MCF 10A (cell line): ENCODE data around the gene CIPC. TPM values are rescaled to one million over a fixed set of nuclear protein-coding genes. Genes with fewer than 3 reads are reported as not detected.
A peak's percentile ranks its signal among the peaks of the same experiment; 100 is the strongest.

Experiments
- Bru-seq: library from RNA; stranded (reverse); fragments of 400-500 nt; gene quantifications from one replicate; lab custom pipeline; 2021; lab: Mats Ljungman, UMichigan
- BruChase-seq, 2 experiments: library from RNA; stranded (reverse); fragments of 400-500 nt; gene quantifications; one replicate each; lab custom pipeline; 2021; lab: Mats Ljungman, UMichigan
- BruUV-seq: library from RNA; stranded (reverse); fragments of 400-500 nt; replicated peaks from 2 replicates; lab custom pipeline; 2021; lab: Mats Ljungman, UMichigan
- CTCF ChIA-PET: fragments of 300-600 bp; sonication (Branson Sonifier 250); formaldehyde crosslinking; extraction: SDS; loops from one replicate; lab custom pipeline; 2021; ENCODE audit warnings: antibody characterized with exemption, inconsistent platforms; lab: Yijun Ruan, JAX
- POLR2A ChIA-PET: fragments of 300-600, 350-650 bp; sonication (Branson Sonifier 250); formaldehyde crosslinking; extraction: SDS; loops from one replicate; lab custom pipeline; 2020; ENCODE audit warnings: antibody characterized with exemption, inconsistent platforms; lab: Yijun Ruan, JAX
- DNase-seq: peaks from one replicate; pipeline ENCODE4 v3.0.0-alpha.2; 2018; ENCODE audit not compliant: unreplicated experiment
- H3K27ac Mint-ChIP-seq: one replicate; pipeline ENCODE4 v1.8.0; 2022; ENCODE audit warnings: mild to moderate bottlenecking, low read depth, mixed read lengths; ENCODE audit not compliant: unreplicated experiment
- H3K27me3 Mint-ChIP-seq: one replicate; pipeline ENCODE4 v1.8.0; 2022; ENCODE audit warnings: mixed read lengths; ENCODE audit not compliant: insufficient read depth, unreplicated experiment
- H3K36me3 Mint-ChIP-seq: one replicate; pipeline ENCODE4 v1.8.0; 2022; ENCODE audit warnings: mild to moderate bottlenecking, moderate library complexity, mixed read lengths; ENCODE audit not compliant: insufficient read depth, unreplicated experiment
- H3K4me1 Mint-ChIP-seq: one replicate; pipeline ENCODE4 v1.8.0; 2022; ENCODE audit warnings: mixed read lengths; ENCODE audit not compliant: insufficient read depth, unreplicated experiment
- H3K4me3 Mint-ChIP-seq: one replicate; pipeline ENCODE4 v1.8.0; 2022; ENCODE audit warnings: mild to moderate bottlenecking, moderate library complexity, mixed read lengths; ENCODE audit not compliant: unreplicated experiment
- H3K9me3 Mint-ChIP-seq: one replicate; pipeline ENCODE4 v1.8.0; 2022; ENCODE audit warnings: mixed read lengths; ENCODE audit not compliant: unreplicated experiment
- CTCF ChIP-seq: fragments of 200-600 bp; IDR thresholded peaks from one replicate; pipeline ENCODE4 v1.8.0; 2022; ENCODE audit warnings: antibody characterized with exemption, mild to moderate bottlenecking; ENCODE audit not compliant: unreplicated experiment
- intact Hi-C: fragments of 100-400 bp; cut with micrococcal nuclease; formaldehyde crosslinking; loops from 2 replicates; pipeline ENCODE4 v1.14.1; 2022
- long read RNA-seq: library from polyadenylated mRNA; stranded (forward); transcript quantifications from one replicate; pipeline ENCODE4 v2.0.0, GENCODE V29; 2022
- total RNA-seq: library from RNA; stranded (reverse); gene quantifications from 2 replicates; pipeline ENCODE4 v1.2.3, GENCODE V29; 2022

The CIPC gene
- total RNA-seq, result 9.7 and 11.4 TPM in 2 replicates
- percentile 72 among the genes with signal in this experiment for Bru-seq, nascent RNA
- BruChase-seq, experiment 1, labeled RNA remaining after a 6-hour chase, result percentile 85 among the genes with signal in this experiment
- BruChase-seq, experiment 2, labeled RNA remaining after a 2-hour chase, result percentile 93 among the genes with signal in this experiment
- long read RNA-seq, full-length matches to known transcripts, result 15 of 20 reads
- long read RNA-seq, partial matches to known transcripts, result 2 of 20 reads
- long read RNA-seq, other reads (novel, unspliced or antisense), result 3 of 20 reads

GRCh38 chr14:77097700-77098528 lies at the start of gene CIPC:
TSS of gene CIPC (plus strand) at chr14:77098258. CDS start at chr14:77105709, 7,451 bp downstream.
- no peak for TF ChIP-seq CTCF
- H3K9me3 Mint-ChIP-seq, result no peaks in the 10 kb centered on the region
- POLR2A ChIA-PET, result interaction anchor here (0.6 to 4.3 kb wide), 33 partner anchors 9 to 607 kb away, joined by 3 to 54 read pairs (median 5); partner anchors contain the start of genes ANGEL1, GSTZ1, IRF2BPL and POMT2
- no peaks in the 10 kb centered on the region for H3K27me3 Mint-ChIP-seq
- CTCF ChIA-PET, result interaction anchor here (0.6 to 17.4 kb wide), 17 partner anchors 11 to 388 kb away, joined by 3 to 338 read pairs (median 7); no protein-coding TSS in a partner anchor
- peaks cover 5% of the 10 kb centered on the region for H3K36me3 Mint-ChIP-seq
- BruUV-seq, result no TSS peak
- peaks cover 43% of the 10 kb centered on the region for H3K4me1 Mint-ChIP-seq
- peak within 1 kb of the TSS; percentile 99 for H3K27ac Mint-ChIP-seq
- H3K4me3 Mint-ChIP-seq, result peak within 1 kb of the TSS; percentile 98
- intact Hi-C loops, result loop anchor here (10.0 kb wide), 1 partner anchor 383 kb away; no protein-coding TSS in a partner anchor
- DNase-seq, result peak; percentile 99

GRCh38 chr14:77051116-77051515 lies 46.9 kb upstream of the CIPC start:
- POLR2A ChIA-PET, result interaction anchor here (0.7 to 2.3 kb wide), 4 partner anchors 9 to 133 kb away, joined by 3 to 7 read pairs (median 4); no protein-coding TSS in a partner anchor
- H3K27ac Mint-ChIP-seq, result peak overlapping the region; percentile 90

GRCh38 chr14:77052281-77053044 lies 45.6 kb upstream of the CIPC start:
- H3K27me3 Mint-ChIP-seq, result no peaks in the 10 kb centered on the region
- POLR2A ChIA-PET, result interaction anchor here (0.9 to 3.3 kb wide), 9 partner anchors 8 to 133 kb away, joined by 3 to 17 read pairs (median 7); no protein-coding TSS in a partner anchor
- BruUV-seq, result no TSS peak
- no peak for TF ChIP-seq CTCF
- peak; percentile 64 for DNase-seq
- H3K9me3 Mint-ChIP-seq, result no peaks in the 10 kb centered on the region
- no peaks in the 10 kb centered on the region for H3K36me3 Mint-ChIP-seq
- CTCF ChIA-PET, result interaction anchor here (0.5 to 4.9 kb wide), 19 partner anchors 8 to 180 kb away, joined by 3 to 48 read pairs (median 4); no protein-coding TSS in a partner anchor
- peaks cover 15% of the 10 kb centered on the region for H3K4me1 Mint-ChIP-seq
- H3K4me3 Mint-ChIP-seq, result no peak overlapping the region
- intact Hi-C loops, result loop anchor here (1.0 kb wide), 3 partner anchors 24 to 139 kb away; partner anchors contain the start of gene IRF2BPL
- peak overlapping the region; percentile 90 for H3K27ac Mint-ChIP-seq

More at GRCh38 chr14:77051116-77051515, 46.9 kb upstream of the CIPC start:
- BruUV-seq, result no TSS peak
- peaks cover 23% of the 10 kb centered on the region for H3K4me1 Mint-ChIP-seq
- H3K9me3 Mint-ChIP-seq, result no peaks in the 10 kb centered on the region
- H3K27me3 Mint-ChIP-seq, result no peaks in the 10 kb centered on the region
- no peak for TF ChIP-seq CTCF
- intact Hi-C loops, result no loop called here
- no peak overlapping the region for H3K4me3 Mint-ChIP-seq
- DNase-seq, result no peak
- no peaks in the 10 kb centered on the region for H3K36me3 Mint-ChIP-seq
- CTCF ChIA-PET, result interaction anchor here (0.6 to 2.3 kb wide), 9 partner anchors 13 to 265 kb away, joined by 3 to 9 read pairs (median 3); no protein-coding TSS in a partner anchor
